Measurements from ENCODE around the gene ATXN7.

The ATXN7 gene

DNA sequence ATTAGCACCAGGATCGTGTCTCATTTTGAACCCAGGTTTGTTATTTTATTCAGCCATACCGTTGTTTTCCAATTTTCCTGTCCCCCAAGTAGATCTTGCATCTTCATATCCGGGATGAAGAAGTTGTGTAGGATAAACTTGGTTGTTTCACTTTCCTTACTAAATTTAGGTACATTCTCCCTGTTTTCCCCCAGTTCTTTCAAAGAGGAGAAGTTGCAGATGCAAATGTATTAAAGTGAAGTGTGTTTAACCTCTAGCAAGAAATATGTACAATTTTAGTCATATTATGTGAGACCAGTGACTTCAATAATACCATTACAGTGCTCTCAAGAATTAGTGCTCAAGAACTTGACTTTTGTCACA lies 1.3 kb downstream of the ATXN7 start:
- DNase-seq (ENCODE audit: low read depth), result no peak

DNA sequence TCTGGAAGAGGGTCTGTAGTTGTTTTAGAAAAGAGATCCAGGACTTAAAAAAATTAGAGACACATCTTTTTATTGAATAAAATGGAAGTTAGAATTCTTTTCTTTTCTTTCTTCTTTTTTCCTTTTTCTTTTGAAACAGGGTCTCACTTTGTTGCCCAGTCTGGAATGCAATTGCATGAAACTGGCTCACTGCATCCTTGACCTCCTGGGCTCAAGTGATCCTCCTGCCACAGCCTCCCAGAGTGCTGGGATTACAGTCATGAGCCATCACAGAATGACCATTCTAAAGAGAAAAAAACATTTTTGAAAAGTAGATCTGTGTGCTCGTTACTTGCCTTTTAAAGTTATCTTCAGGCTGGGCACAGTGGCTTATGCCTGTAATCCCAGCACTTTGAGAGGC lies 3.6 kb downstream of the ATXN7 start:
- DNase-seq (ENCODE audit: low read depth), result no peak

DNA sequence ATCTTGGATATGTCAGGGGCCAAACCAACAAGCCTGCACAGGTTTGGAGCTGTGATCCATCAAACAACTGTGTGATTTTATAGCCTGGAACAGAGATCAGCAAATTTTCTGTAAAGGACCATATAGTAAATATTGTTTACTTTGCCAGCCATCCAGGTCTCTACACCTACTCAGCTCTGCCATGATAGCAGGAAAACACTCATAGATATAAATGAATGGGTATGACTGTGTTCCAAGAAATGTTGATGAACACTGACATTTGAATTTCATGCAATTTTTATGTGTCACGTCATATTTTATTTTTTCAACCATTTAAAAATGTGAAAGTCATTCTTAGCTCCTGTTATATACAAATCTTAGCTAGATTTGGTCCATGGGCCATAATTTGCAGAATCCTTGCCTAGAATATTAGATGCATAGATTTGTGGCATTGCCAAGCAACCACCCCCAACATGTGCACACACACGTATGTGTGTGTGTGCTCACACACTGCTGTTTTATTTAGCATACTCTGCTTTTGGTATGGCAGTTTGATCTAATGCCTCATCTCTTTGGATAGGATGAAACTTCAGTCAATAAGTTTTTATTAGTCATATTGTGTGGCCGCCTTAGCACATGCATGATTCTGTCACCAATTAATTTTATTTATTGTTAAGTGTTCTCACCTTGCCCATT lies 6.4 kb downstream of the ATXN7 start:
- DNase-seq (ENCODE audit: low read depth), result no peak

DNA sequence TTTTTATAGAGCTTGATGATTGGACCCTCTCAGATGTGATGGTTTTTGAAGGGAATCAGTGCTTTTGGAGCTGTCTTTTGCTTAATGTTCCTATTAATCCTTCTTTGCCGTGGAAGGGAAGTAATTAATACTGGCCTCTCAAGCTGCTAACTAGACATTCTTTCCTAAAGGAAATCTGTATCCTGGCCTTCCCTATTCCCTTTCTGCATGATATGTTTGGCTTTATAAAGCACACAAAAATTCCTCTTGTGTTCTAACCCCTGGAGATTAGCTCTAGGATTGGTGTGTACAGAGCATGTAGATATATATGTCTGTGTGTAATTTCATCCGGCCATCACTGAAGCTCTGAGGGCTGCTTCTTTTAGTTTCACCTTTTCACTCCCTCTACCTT lies 6.9 kb downstream of the ATXN7 start:
- no peak for DNase-seq (ENCODE audit: low read depth)

DNA sequence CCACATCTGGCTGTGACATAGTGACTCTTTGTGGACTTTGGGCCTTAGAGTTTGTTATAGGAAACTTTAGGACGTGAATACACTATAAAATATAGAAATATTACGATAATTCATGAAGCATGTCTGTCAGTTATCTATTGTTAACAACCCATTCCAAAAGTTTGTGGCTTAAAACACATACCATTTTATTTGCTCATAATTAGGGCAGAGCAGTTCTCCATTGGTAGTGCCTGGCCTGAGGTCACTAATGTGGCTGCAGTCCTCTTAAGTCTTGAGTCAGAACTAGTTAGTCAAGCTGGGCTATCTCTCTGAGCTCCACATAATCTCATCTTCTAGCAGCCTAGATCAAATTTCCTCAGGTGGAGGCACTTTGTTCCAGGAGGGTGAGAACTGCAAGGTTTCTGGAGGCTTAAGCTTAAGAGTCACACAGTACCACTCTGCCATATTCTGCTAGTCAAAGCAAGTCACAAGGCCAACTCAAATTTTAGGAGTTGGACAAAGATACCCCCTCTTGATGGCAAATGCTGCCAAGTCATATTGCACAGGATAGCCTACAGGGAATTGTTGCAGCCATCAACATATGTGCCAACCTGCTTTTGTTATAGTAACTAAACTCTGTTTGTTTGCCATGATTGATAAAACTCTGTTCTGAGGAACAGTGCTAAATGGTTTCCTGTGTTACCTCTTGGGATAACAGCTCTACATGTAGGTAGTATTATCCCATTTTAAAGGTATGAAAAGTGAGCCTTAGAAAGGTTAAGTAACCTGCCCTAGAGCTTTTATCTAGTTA lies 8.7 kb downstream of the ATXN7 start:
- no peak for DNase-seq (ENCODE audit: low read depth)

DNA sequence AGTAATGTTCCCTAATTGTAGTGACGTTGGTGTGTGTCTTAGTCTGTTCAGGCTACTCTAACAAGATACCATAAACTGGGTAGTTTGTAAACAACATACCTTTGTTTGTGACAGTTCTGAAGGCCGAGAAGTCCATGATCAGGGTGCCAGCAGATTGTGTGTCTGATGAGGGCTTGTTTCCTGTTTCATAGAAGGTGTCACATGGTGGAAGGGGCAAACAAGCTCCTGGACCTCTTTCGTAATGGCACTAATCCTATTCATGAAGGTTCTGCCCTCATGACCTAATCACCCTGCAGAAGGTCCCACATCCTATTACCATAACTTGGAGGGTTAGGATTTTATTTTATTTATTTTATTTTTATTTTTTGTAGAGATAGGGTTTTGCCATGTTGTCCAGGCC lies 11.1 kb downstream of the ATXN7 start:
- no peak for DNase-seq (ENCODE audit: low read depth)

DNA sequence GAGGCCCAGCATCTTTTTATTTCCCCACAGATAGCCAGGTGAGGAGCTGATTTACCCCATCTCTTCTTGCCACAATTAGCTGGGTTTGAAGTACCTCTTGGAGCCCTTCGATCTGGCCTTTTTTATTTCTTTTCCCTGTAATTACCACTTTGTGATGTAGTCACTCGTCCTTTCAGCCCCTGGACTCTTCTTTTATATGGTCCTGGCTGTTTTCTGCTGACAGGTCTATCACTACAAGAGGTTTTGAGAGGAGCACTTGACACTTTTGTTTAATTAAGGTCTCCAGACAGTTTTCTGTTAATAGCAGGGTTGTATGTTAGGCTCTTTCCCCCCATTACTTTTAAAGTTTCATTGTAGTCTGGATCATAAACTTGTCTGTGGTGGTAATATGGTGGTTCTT lies 11.8 kb downstream of the ATXN7 start:
- no peak for DNase-seq (ENCODE audit: low read depth)

DNA sequence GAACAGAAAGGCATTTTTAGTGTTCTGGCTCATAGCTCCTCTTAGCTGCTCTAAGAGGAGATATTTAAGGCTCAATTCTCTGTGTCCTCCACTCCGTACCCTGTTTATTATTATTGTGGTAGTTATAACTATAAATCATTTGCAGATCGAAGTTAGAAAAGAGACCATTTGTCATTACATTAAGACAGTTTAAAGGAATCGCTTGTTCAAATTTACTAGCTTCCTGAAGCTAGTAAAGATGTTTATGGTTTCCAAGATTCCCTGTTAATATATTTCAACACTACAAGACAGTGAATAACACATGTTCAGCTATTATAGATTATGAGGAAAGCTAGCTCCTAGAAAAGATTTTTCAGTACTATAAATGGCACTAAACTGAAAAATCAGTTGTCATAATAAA lies 12.6 kb downstream of the ATXN7 start:
- DNase-seq (ENCODE audit: low read depth), result no peak

DNA sequence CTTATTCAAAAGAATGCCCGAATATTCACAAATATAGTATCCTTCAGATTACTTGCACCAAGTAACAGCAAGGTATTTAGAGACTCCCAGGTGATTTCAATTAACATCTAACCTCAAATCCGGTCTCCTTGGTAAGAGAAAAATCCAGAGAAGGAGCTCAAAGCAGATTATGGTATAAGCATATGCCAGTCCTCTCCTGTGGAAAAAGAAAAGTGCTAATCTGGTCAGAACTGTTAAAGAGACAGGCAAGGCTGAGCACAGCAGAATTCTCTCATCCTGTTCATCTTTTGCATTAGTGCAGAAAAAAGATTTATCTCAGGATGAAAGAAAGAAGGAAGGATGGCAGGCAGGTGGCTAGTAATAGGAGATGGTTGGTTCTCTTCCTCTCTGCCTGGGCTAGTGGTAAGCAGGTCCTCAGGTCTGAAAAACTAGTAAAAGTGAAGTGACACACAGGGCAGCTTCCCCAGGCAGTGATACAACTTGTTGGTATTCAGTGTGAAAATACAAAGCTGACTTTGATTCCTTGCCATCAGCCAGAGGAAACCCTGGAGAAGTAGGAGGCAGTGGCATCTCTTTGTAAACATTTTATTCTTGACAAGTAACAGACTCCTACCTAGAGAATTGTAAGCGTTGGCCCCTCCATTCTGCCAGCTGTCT lies 14.2 kb downstream of the ATXN7 start:
- DNase-seq (ENCODE audit: low read depth), result no peak

DNA sequence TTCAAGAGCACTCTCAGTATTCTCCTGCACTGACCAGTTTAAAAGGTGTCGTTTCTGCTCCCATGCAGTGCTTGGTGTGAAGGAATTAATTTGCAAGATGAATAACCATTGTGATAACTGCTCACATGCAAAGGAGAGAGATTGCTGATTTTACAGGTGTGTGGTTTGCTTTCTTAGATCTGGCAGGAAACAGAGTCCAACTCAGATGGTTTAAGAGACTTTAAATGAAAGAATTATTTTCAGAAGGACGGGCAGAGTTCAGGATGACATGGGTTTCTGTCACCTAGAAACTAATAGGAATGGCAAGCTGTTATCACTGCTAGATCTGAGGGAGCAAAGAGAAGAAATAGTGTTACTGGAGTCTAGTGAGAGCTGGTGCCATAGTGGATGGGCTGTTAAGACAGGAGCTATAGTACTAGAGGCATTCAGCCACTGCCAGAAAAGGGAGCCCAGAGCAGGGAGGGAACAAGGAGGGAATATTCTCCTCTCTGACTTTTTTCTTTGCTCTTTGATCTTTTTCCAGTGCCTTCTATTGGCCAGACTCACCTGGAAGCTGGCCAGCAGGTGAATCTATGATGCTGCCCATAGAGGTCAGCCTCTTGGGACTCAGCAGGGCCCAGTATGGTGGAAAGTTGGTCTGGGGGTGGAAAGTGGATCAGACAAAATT lies 14.9 kb downstream of the ATXN7 start:
- no peak for DNase-seq (ENCODE audit: low read depth)

DNA sequence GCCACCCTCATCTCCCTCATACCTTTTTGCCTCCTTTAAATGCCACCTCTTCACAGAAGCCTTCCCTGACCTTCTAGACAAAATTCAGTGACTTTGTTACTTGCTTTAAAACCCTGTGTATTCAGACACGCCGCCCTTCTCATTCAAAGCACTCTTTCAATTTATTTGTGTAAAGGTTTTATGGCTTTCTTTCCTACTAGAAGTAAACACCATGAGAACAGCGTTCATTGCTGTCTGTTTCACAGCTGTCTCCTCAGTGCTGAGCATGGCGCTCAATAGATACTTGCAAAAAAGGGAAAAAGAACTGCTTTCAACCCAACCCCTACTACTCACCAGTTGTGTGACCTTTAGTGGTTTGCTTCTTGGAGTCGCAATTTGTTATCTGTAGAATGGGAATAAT lies 17.0 kb downstream of the ATXN7 start:
- no peak for DNase-seq (ENCODE audit: low read depth)

DNA sequence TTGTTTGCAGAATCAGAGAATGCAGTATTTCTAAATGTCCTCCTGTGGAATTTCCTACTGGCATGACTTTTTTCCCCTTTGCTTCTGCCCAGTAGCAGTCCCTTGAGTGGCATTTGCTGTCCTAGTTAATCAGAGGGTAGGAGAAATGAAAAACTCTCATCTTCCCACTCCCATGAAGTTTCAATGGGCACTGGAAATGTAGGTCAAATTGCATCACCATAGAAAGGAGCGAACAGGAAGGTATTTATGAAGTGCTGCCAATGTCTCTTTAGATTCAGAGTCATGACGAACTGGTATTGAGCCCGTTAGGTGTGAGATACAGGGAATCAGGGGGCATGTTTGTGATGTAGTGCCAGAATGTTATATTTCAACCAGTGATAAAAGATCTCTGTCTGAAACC lies 23.2 kb downstream of the ATXN7 start:
- no peak for DNase-seq (ENCODE audit: low read depth)

DNA sequence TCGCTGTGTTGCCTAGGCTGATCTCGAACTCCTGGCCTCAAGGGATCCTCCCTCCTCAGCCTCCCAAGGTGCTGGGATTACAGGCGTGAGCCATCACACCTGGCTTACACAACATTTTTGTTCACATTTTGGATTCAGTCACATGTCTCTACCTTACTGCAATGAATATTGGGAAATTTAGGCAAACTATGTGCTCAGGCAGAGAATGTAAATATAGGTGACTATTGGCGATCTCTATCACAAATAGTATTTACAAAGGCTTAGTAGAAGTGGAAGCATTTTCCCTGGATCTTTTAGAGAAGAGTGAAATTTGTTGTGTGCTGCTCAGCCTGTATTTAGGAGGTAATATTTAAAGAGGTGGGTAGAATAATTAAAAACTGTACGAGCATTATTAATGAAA lies 27.9 kb downstream of the ATXN7 start:
- no peak for DNase-seq (ENCODE audit: low read depth)

DNA sequence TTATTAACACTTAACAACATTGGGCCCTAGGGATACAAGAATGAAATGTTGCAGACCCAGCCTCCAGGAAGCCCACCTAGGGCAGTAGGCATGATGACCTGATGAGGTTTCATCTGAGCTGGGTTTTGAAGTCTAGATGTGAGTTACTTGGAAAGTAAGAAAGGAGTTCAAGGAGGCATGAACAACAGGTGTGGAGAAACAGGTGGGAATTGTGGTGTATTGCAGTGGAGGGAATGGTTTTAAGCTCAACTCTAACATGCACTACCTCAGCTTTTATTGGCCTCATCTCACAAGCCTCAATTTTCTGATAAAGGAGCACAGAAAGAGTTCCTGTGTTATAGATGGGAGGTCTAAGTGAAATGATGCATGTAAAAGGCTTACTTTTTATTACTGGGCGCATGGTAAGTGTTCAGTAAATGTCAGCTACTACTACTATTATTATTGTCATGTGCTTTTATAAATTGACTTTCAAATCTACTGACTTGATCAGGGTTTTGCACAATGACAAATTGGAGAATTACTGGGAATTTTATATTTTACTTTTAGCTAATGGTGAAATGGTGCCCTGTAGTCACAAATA lies 29.2 kb downstream of the ATXN7 start:
- DNase-seq (ENCODE audit: low read depth), result no peak

DNA sequence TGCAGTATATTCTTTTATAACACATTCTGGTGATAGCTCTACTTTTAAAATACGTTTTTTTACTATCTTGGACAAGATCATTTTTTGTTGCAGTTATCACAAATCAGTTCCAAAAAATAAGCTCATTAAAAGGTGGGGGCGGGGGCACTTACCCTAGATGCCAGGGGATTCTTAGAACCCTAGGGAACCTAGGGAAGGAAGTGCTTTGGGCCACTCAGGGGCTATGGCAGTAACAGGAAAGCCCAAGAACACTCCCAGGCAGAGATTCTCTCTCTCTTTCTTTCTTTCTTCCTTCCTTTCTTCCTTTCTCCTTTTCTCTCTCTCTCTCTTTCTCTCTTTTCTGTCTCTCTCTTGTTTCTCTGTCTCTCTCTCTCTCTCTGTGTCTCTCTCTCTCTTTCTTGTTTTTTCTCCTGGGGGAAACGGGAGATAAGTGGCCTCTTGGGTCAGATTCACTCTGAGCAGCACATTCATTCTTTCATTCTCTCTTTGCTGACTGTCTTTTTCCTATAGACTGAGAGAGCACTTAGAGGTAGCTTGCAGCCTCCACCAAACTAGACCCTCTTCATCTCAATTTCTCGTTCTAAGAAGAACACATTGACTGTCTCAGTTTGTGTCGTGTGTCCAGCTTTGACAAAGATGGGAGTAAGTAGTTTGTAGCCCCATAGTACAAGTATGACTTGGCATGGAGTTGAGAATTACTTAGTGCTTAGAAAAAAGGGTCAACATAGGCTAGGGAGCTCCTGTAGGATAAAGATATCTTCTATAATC lies 31.9 kb downstream of the ATXN7 start:
- DNase-seq (ENCODE audit: low read depth), result no peak

DNA sequence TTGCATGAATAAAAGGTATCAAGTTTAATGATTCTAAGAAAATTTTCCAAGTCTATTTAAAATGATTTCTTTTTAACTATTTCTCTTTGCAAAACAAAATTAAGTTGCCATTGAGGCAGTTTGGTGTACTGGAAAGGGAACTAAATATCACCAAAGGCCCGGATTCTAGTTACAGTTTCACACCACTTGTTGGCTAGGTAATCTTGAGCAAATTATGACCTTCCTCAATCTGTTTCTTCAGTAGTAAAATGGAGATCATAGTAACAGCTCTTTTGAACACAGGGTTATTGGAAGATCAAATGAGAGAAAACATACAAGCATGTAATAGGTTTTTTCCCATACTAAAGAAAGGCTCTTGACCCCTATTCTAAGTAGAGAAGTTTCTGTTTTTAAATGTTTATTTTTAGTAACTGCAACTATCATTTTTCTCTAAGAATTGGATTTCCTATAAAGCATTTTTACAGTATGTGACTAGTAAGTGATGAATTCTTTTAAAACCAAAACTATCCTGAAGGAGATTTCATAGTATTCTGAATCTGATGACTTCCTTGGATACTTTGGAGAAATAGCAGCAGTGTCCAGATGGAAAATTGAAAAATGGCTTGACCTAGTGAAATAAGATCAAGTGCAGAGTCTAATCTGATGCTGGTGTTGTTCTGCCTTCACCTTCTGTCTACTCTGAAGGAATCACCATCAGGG lies 32.8 kb downstream of the ATXN7 start:
- DNase-seq (ENCODE audit: low read depth), result no peak

DNA sequence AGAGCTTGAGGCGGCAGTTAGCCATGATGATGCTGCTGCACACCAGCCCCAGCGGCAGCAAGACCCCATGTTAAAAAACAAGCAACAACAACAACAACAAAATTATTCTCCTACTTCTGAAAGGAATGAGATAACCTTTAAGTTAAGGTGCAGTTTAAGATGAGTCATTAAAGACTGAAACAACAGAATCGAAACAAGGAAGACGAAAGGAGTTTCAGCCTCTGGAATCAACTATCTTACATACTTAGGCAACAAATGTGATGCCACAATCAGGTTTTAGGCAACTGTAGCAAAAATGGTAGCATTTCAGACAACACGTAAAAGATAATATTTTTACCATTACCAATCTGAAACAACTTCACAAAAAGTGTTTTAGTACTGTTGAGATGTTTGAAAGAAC lies 36.3 kb downstream of the ATXN7 start:
- DNase-seq (ENCODE audit: low read depth), result no peak

DNA sequence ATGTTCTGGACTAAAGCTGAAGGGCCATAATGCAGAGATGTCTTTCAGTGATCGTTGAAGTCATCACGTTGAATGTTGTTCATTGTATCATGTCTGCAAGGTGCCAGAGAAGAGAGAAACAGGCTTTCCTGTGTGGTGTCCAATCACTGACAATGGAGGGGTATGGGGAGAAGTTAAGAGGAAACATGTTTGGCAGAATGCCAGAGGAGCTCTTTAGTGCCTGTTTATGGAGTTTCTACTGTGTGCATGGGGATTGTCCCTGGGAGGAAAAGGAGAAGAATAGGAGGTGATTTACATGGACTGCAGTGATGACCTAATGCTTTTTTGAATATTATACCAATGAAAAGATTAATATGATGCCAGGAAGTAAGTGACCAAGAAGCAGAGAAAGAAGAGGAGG lies 36.8 kb downstream of the ATXN7 start:
- no peak for DNase-seq (ENCODE audit: low read depth)

DNA sequence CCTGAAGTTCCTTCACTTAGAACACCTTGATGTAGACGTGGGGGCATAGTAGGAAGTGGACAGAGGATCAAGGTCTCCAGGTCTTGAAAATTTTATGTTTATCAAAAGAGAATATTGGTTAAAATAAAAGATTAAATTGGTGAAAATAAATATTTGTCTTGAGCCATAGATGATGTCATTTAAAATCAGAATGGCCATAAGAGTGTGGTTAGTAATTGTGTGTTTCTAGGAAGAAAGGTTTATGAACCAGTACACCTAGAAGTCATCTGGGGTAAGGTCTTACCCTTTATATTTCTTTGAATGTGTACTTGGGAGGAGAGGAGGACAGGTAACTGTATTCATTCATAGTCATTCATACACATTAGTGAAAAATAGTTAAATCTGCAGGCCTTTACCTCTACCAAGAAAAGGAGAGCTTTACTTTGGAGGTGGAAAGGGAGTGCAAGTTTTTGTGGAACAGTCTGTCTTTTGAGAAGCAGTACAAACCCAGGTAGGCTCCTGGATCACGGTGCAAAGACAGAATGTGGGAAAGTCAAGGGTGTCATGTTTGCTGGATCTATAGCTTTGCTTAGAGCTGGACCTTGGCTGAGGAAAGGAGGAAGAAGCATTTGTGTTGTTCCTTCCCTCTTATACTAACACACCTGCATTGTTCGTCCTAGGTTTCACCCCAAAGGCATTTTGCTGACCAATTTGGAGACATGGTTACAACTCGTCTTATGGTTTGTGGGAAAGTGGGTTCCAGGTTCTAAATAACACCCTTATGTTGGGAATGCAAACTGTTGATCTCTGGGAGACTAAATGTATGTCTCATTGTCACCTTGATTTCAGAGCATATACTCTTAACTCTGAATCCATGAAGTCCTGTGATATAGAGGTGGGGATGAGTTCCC lies 42.3 kb downstream of the ATXN7 start:
- DNase-seq (ENCODE audit: low read depth), result no peak

DNA sequence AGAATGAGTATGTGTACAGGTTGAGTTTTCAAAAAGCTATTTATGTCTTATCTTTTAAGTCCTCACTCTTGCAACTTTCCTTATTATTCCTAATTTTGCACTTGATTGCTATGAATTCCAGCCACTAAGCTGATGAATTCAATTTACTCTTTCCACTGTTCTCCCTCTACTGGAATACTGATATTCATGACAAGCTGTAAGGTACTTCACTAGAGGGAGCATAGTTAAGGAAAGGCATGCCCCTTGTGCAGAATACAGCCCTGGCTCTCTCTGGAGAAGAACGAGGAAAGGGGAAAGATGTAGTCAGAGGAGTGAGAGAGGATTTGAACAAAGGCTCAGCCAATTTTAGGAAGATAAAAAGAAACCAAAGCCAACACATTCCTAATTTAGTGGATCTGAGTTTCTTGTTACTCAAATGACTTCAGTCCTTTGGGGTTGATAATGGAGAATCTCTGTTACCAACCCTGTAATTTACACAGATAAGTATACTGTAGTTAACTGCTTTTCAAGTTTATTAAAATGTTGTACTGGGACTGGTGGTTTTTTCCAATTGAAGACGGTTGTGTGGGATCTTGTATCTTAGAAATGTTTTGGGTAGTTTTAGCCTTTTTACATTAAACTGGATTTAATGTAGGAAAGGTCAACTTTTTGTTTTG lies 44.5 kb downstream of the ATXN7 start:
- DNase-seq (ENCODE audit: low read depth), result no peak

Data from activated T-helper 9 cell treated with anti-CD3 and anti-CD28 coated beads, Interleukin-2, amount 50 U/mL, for 16 hours (primary cell).